GM19099 (cell line): Measurements from ENCODE around the gene CHMP2A.

Experiments
- POLR2A ChIP-seq: IDR thresholded peaks from 3 replicates; pipeline ENCODE4 v1.6.1; 2011; ENCODE audit warnings: low read depth; ENCODE audit not compliant: insufficient read length; ENCODE audit errors: extremely low read depth

Gene CHMP2A

GRCh38 chr19:58551123-58551497 is 3.8 kb downstream of the CHMP2A start:
- TF ChIP-seq POLR2A: peak; percentile 36

GRCh38 chr19:58550362-58551122 is 4.4 kb downstream of the CHMP2A start:
- TF ChIP-seq POLR2A: no peak

DNA sequence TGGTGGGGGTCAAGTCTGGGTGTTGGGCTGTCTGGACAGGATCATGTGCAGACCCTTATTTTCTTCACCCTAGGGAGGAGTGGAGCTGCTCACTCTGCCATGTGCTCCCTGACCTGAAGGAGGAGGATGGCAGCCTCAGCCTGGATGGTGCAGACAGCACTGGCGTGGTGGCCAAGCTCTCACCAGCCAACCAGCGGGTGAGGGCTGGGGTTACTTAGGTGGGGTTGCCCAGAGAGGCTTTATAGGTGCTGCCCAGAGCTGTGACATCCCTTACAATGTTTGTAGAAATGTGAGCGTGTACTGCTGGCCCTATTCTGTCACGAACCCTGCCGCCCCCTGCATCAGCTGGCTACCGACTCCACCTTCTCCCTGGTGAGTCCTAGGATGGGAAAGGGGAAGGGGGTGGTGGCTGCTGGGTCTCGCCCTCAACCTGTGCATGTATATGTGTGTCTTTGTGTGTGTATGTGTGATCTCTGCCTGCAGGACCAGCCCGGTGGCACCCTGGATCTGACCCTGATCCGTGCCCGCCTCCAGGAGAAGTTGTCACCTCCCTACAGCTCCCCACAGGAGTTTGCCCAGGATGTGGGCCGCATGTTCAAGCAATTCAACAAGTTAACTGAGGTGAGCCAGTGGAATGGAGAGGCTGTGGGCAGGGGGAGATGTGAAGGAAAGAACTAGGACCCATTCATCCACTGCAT is 5.1 kb downstream of the CHMP2A start:
- no peak for TF ChIP-seq POLR2A

- TF ChIP-seq POLR2A: no peak
Observed at GRCh38 chr19:58548859-58549663, 5.8 kb downstream of the CHMP2A start.

DNA sequence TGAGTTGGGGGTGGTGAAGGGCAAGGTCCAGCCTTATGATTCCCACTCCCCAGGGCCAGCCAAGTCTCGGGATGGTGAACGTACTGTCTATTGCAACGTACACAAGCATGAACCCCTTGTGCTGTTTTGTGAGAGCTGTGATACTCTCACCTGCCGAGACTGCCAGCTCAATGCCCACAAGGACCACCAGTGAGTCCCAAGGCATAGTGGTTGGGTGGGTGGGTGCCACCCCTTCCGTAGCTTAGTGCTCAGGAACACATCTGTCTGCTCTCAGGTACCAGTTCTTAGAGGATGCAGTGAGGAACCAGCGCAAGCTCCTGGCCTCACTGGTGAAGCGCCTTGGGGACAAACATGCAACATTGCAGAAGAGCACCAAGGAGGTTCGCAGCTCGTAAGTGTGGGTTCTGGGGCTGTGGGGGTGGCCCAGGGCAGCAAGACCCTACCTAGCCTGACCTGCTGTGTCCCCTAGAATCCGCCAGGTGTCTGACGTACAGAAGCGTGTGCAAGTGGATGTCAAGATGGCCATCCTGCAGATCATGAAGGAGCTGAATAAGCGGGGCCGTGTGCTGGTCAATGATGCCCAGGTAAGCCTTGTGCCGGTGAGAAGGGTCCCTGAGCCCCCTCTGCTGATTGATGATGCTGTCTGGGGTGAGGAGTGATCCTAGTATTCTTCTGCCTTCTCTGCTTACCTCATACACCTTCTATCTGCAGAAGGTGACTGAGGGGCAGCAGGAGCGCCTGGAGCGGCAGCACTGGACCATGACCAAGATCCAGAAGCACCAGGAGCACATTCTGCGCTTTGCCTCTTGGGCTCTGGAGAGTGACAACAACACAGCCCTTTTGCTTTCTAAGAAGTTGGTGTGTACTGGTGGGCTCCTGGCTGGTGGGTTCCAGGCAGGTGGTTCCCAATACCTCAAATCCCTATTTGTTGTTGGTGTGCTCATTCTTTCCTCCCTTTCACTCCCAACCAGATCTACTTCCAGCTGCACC is 7.3 kb downstream of the CHMP2A start:
- TF ChIP-seq POLR2A: no peak

GRCh38 chr19:58546019-58546530 is 8.8 kb downstream of the CHMP2A start:
- TF ChIP-seq POLR2A: no peak

GRCh38 chr19:58545286-58546018 is 9.5 kb downstream of the CHMP2A start:
- TF ChIP-seq POLR2A: no peak

- TF ChIP-seq POLR2A: no peak
Observed at GRCh38 chr19:58544591-58545285, 10.2 kb downstream of the CHMP2A start.

DNA sequence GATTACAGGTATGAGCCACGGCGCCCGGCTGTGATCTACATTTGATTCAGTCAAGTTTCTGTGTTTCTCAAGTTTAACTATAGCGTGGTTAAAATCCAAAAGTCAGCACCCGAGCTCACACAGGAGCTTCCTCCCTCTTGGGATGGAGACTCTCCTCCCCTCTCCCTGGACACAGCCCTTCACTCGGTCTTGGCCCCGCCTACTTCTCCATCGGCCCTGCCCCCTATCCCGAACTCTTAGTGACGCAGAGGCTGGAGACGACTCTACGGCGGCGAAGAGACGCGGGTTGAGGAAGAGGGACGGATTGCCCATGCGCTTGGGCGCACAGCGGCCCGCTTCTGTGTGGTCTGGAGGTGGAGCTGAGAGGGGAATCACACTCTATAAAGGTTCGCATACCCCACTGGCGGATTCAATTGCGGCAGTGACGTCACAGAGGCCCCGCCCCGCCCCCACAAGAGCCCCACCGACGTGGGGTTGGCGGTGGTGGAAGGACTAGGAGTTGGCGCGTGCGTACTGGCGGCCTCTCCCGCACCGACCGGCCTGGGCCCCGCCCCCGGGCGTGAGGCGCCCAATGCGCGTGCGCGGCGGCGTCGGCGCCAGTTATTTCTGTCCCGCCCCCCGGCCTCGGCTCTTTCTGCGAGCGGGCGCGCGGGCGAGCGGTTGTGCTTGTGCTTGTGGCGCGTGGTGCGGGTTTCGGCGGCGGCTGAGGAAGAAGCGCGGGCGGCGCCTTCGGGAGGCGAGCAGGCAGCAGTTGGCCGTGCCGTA is 10.9 kb downstream of the CHMP2A start, which contains the start of gene TRIM28:
Gene TRIM28, plus strand, starts transcription at position 239 of the 765 bp plus-strand sequence. CDS start 694 bp downstream, outside the sequence.
- TF ChIP-seq POLR2A: peak; percentile 99

DNA sequence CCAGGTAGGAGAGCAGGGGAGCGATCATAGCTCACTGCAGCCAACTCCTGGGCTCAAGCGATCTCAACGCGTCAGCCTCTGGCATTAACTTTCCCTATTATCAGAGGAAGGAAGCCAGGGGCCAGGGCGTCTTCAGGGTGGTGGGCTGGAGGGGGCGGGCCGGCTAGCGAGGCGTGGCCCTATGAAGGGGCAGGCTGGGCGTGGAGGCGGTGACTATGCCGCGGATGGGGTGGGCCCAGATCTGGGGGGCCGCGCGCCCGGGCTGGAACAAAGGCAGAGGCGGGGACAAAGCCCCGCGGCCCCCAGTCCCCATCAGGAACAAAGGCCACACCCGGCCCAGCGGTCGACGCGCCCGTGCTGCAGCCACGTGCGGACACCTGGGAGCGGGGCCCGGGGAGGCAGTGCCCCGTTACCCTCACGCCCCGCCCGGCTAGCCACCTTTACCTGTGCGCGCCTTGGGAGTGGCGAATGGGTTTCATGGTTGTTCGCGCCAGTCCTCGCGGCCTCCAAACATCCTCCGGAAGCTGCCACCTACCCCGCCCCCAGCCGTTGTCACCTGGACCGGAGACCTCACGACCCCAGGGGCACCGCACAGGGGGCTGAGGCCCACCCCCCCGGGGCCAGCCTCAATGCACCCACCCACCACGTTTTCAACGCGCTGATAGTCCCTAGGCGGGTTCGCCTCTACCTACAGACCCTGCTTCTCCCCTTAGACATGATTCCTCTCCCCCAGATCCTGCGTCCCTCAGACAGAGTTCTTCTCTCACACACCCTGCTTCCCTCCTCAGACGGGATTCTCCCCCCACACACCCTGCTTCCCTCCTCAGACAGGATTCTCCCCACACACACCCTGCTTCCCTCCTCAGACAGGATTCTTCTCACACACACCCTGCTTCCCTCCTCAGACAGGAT is 16.4 kb downstream of the CHMP2A start:
- TF ChIP-seq POLR2A: no peak
